NCI-H1694 treated with DMSO at 0.1 percent for 48 hours (cell line): ENCODE measurements around the gene BDKRB2.

Experiments
- DNase-seq: peaks from one replicate; lab custom pipeline; 2025; lab: John Stamatoyannopoulos, UW

Gene BDKRB2

GRCh38 chr14:96204151-96205058 lies at the start of gene BDKRB2:
BDKRB2 (plus strand) TSS chr14:96204839; CDS start chr14:96237108, 32,269 bp downstream.
- DNase-seq: peak; percentile 80

- no peak for DNase-seq
Observed at GRCh38 chr14:96154900-96155299, 49.7 kb upstream of the BDKRB2 start.

GRCh38 chr14:96156804-96157760 lies 47.6 kb upstream of the BDKRB2 start:
- DNase-seq: no peak

- no peak for DNase-seq
Observed at GRCh38 chr14:96158735-96159134, 45.9 kb upstream of the BDKRB2 start.

GRCh38 chr14:96160076-96160912 lies 44.3 kb upstream of the BDKRB2 start:
- DNase-seq: no peak

GRCh38 chr14:96160913-96161310 lies 43.7 kb upstream of the BDKRB2 start:
- no peak for DNase-seq

GRCh38 chr14:96161636-96162035 lies 43.0 kb upstream of the BDKRB2 start:
- no peak for DNase-seq

GRCh38 chr14:96162265-96162664 lies 42.4 kb upstream of the BDKRB2 start:
- no peak for DNase-seq

- DNase-seq: no peak
Observed at GRCh38 chr14:96162741-96163140, 41.9 kb upstream of the BDKRB2 start.

GRCh38 chr14:96164861-96165490 lies 39.7 kb upstream of the BDKRB2 start:
- DNase-seq: no peak

- DNase-seq: no peak
Observed at GRCh38 chr14:96165493-96166436, 38.9 kb upstream of the BDKRB2 start.

GRCh38 chr14:96166461-96167223 lies 38.0 kb upstream of the BDKRB2 start:
- DNase-seq: no peak

- no peak for DNase-seq
Observed at GRCh38 chr14:96167224-96168148, 37.2 kb upstream of the BDKRB2 start.

GRCh38 chr14:96168581-96168980 lies 36.1 kb upstream of the BDKRB2 start:
- DNase-seq: no peak

- DNase-seq: no peak
Observed at GRCh38 chr14:96170961-96171592, 33.6 kb upstream of the BDKRB2 start.

- peak; percentile 21 for DNase-seq
Observed at GRCh38 chr14:96173636-96174475, 30.8 kb upstream of the BDKRB2 start.

GRCh38 chr14:96176275-96176674 lies 28.4 kb upstream of the BDKRB2 start:
- no peak for DNase-seq
